GM18519 (cell line): Measurements from ENCODE around the gene KCND3.

Experiments used
- ATAC-seq: cut with Tn5 transposase; IDR thresholded peaks from one replicate; pipeline ENCODE4 v1.9.1; 2021; ENCODE audit warnings: mild to moderate bottlenecking, moderate library complexity; ENCODE audit not compliant: unreplicated experiment, low FRiP score

KCND3 gene

DNA sequence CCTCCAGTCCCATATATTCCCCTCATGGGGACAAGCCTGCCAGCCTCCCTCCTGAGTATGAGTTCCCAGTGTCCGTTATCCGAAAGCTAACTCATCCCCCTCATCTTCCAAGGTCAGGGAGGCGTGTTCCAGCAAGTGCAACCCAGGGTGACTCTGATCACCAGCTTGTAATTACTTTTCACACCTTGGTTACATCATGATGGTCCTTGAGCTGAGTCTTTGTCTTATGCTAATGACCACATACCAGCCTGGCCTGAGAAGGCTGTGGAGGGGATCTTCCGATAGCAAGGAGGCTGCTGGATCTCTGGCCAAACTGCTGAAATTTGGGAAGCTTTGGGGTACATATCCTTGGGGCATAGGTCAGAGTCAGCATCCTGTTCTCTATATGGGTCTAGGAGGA, 134.2 kb downstream of the KCND3 start:
- ATAC-seq = no peak

DNA sequence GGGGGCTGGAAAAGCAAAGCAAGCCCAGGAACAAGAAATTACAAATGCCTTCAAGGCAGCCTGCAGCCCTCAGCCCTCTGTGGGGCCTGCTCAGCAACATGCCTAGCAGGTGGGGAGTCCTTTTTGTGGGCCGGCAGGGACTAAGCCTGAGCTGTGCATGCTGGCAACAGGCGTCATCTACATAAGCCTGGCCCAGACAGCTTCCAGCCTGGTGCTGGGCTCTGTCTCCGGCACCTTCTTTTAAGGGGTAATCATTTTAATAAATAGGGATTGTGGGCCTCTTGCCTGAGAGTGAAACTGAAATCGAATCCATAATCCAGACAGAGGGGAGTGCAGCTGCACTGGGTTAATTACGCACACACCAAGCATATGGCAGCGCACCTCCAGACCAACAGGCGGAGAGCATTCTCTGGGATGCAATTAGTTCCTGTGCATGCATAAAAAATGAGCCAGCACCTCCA, 137.2 kb downstream of the KCND3 start:
- no peak for ATAC-seq

DNA sequence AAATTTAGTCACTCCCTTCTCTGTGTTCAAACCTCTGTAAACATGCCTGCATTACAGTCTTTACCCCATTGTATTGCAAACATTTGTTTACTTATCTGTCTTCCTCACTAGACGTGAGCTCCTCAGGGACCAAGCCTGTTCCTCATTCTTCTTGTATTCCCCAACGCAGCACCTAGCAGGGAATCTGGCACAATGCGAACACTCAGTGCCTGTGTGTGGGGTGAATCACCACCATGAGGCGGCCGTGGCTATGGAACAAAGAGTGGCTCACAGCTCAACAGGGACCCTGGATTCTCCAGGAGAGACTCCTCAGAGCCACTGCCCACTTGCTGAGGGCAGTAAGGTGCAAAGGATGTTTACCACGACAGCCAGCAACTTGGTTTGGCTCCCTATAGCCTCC, 137.9 kb downstream of the KCND3 start:
- no peak for ATAC-seq

GRCh38 chr1:111850109-111850508, 139.4 kb downstream of the KCND3 start:
- no peak for ATAC-seq

GRCh38 chr1:111848852-111849545, 140.5 kb downstream of the KCND3 start:
- ATAC-seq = no peak

DNA sequence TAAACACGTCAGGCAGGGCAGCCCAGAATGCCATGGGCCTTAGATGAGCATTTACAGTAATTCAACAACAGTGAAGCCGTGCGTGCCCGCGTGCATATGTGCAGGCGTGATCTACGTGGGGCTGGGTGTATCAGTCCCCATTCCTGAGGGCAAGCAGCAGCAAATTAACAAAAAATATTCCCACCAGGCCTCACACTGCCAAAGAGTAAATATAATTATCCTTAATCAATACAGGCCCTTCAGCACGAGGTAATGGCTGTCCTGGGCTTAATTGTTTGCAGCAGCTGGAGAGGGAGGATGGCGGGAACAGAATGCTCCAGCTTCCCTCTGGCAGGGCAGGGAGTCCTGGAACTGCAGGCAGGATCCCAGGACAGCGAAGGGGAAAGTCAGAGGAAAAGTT, 142.0 kb downstream of the KCND3 start:
- ATAC-seq = no peak

DNA sequence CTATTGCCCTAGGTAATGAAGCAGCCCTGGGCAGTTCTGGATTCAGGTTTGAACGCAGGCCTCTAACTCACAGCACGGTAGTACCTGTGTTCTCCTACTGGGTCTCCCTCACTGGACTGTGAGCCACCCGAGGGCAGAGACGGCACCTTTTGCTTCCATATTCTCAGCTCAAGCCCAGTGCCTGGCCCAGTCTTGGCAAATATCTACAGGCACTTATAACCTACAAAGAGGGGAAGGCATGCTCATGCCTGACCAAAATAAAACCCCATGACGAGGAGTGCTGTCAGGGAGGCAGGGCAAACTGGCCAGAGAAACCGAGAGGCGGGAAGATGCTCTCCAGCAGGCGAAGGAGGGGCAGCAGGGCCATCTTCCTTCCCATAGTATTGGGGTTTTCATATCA, 142.6 kb downstream of the KCND3 start:
- no peak for ATAC-seq

GRCh38 chr1:111843177-111843576, 146.3 kb downstream of the KCND3 start:
- no peak for ATAC-seq

- no peak for ATAC-seq
Observed at GRCh38 chr1:111842411-111842810, 147.1 kb downstream of the KCND3 start.

- ATAC-seq = no peak
Observed at GRCh38 chr1:111841746-111842145, 147.7 kb downstream of the KCND3 start.

GRCh38 chr1:111841189-111841588, 148.3 kb downstream of the KCND3 start:
- no peak for ATAC-seq

GRCh38 chr1:111837393-111837792, 152.1 kb downstream of the KCND3 start:
- no peak for ATAC-seq

- no peak for ATAC-seq
Observed at GRCh38 chr1:111836111-111836510, 153.4 kb downstream of the KCND3 start.

- ATAC-seq = no peak
Observed at GRCh38 chr1:111835514-111835913, 154.0 kb downstream of the KCND3 start.

GRCh38 chr1:111834956-111835355, 154.5 kb downstream of the KCND3 start:
- ATAC-seq = no peak

- ATAC-seq = no peak
Observed at GRCh38 chr1:111833334-111833733, 156.1 kb downstream of the KCND3 start.

- no peak for ATAC-seq
Observed at GRCh38 chr1:111832521-111833155, 156.8 kb downstream of the KCND3 start.

DNA sequence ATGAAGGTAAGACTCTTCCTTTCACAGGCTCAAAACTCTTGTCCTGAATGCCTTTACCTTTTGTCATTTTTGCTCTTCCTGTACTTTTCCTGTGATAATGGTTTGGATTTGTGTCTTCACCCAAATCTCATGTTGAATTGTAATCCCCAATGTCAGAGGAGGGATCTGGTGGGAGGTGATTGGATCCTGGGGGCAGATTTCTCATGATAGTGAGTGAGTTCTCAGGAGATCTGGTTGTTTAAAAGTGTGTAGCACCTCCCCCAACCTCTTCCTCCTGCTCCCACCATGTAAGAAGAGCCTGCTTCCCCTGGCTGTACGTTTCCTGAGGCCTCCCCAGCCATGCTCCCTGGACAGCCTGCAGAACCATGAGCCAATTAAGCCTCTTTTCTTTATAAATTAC, 158.3 kb downstream of the KCND3 start:
- no peak for ATAC-seq

DNA sequence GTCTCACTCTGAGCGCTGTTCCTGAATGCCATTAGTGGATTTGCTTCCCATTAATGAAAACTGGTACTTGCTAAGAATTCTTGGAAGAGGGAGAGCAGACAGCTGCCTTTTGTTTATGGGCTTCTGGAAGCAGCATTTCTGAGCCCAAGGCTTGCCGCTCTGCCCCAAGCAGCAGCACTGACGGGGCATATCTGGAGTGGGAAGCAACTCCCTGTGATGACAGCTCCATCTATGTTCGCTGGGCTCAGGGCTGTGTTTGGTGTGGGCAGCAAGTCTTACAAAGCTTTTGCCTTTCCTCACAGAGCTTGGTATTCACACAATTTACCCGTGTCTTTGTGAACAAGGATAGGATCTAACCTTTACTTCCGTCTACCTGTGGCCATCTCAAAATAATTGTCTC, 161.5 kb downstream of the KCND3 start:
- ATAC-seq = no peak

DNA sequence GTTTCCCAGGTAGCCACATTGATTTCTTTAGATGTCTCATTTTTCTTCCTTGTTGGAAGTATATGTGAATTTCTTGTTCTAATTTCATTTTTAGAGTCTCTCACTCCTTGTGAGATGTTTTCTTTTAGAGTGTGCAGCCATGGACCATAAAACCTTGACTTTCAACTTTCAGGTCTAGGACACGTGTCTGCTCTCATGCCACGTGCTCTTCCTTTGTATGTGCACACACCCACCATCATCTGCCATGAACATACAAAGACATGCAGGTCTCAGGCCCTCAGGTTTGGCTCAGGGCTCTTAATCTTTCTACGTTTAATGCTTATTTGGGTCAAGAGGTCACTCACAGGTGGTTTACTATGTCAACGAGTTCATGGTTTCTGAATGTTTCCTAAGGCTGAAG, 163.2 kb downstream of the KCND3 start:
- no peak for ATAC-seq

DNA sequence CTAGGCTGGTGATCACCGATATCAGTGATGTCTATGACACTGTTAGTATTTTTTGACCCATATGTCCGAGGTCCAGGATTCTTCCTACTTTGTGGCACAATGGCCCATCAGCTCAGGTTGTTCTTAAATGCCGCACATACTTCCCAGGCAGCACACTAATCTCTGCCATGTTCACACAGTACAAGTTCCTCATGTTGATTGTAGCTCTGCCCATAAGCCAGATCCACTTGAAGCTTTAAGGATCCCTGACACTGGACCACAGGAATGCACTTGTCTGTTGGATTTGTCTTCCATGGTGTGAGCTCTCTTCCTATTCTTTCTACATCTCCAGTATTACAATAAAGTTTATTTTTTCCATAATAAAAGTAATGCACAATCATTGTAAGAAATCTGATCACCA, 164.3 kb downstream of the KCND3 start:
- ATAC-seq = no peak

GRCh38 chr1:111822138-111822537, 167.3 kb downstream of the KCND3 start:
- no peak for ATAC-seq
